ENCODE measurements around the gene NRF1.
A peak's percentile ranks its signal among the peaks of the same experiment; 100 is the strongest.

NRF1 gene

GRCh38 chr7:129773871-129774270 is 162.4 kb downstream of the NRF1 start:
- Histone ChIP-seq H3K36me3 (ENCODE audit: control insufficient read depth, insufficient read depth, low read length) (no peaks in the 10 kb centered on the region), H3K4me3 (ENCODE audit: low read length) (no peak overlapping the region)

GRCh38 chr7:129774359-129774758 is 162.8 kb downstream of the NRF1 start:
- Histone ChIP-seq H3K9ac (ENCODE audit: low read length) (no peak overlapping the region), H3K27ac (ENCODE audit: low read depth, low read length) (no peak overlapping the region), H3K4me3 (ENCODE audit: low read length) (no peak overlapping the region), H3K36me3 (ENCODE audit: control insufficient read depth, insufficient read depth, low read length) (no peaks in the 10 kb centered on the region), H3K4me1 (ENCODE audit: control insufficient read depth, insufficient read depth, low read length) (no peaks in the 10 kb centered on the region), H3K27me3 (ENCODE audit: control insufficient read depth, insufficient read depth, low read length) (peaks cover 21% of the 10 kb centered on the region)

More at GRCh38 chr7:129773871-129774270, 162.4 kb downstream of the NRF1 start:
- H3K4me1 ChIP-seq (ENCODE audit: control insufficient read depth, insufficient read depth, low read length): no peaks in the 10 kb centered on the region
- H3K27ac ChIP-seq (ENCODE audit: low read depth, low read length): no peak overlapping the region
- peaks cover 19% of the 10 kb centered on the region for H3K27me3 ChIP-seq (ENCODE audit: control insufficient read depth, insufficient read depth, low read length)
- H3K9ac ChIP-seq (ENCODE audit: low read length): no peak overlapping the region

GRCh38 chr7:129774871-129775694 is 163.6 kb downstream of the NRF1 start:
- peaks cover 21% of the 10 kb centered on the region for H3K27me3 ChIP-seq (ENCODE audit: control insufficient read depth, insufficient read depth, low read length)
- no peak overlapping the region for H3K27ac ChIP-seq (ENCODE audit: low read depth, low read length)
- H3K9ac ChIP-seq (ENCODE audit: low read length): no peak overlapping the region
- no peaks in the 10 kb centered on the region for H3K4me1 ChIP-seq (ENCODE audit: control insufficient read depth, insufficient read depth, low read length)
- no peaks in the 10 kb centered on the region for H3K36me3 ChIP-seq (ENCODE audit: control insufficient read depth, insufficient read depth, low read length)
- H3K4me3 ChIP-seq (ENCODE audit: low read length): no peak overlapping the region

- H3K27ac ChIP-seq (ENCODE audit: low read depth, low read length): no peak overlapping the region
- no peak overlapping the region for H3K4me3 ChIP-seq (ENCODE audit: low read length)
- no peaks in the 10 kb centered on the region for H3K36me3 ChIP-seq (ENCODE audit: control insufficient read depth, insufficient read depth, low read length)
- no peak overlapping the region for H3K9ac ChIP-seq (ENCODE audit: low read length)
- H3K4me1 ChIP-seq (ENCODE audit: control insufficient read depth, insufficient read depth, low read length): no peaks in the 10 kb centered on the region
- peaks cover 25% of the 10 kb centered on the region for H3K27me3 ChIP-seq (ENCODE audit: control insufficient read depth, insufficient read depth, low read length)
Measured at GRCh38 chr7:129775695-129776361, 164.3 kb downstream of the NRF1 start.

- H3K27ac ChIP-seq (ENCODE audit: low read depth, low read length): no peak overlapping the region
- H3K9ac ChIP-seq (ENCODE audit: low read length): no peak overlapping the region
- no peak overlapping the region for H3K4me3 ChIP-seq (ENCODE audit: low read length)
- H3K4me1 ChIP-seq (ENCODE audit: control insufficient read depth, insufficient read depth, low read length): no peaks in the 10 kb centered on the region
- peaks cover 27% of the 10 kb centered on the region for H3K27me3 ChIP-seq (ENCODE audit: control insufficient read depth, insufficient read depth, low read length)
- H3K36me3 ChIP-seq (ENCODE audit: control insufficient read depth, insufficient read depth, low read length): no peaks in the 10 kb centered on the region
Measured at GRCh38 chr7:129776362-129776722, 164.8 kb downstream of the NRF1 start.

GRCh38 chr7:129777195-129777844 is 165.8 kb downstream of the NRF1 start:
- H3K27me3 ChIP-seq (ENCODE audit: control insufficient read depth, insufficient read depth, low read length): peaks cover 35% of the 10 kb centered on the region

GRCh38 chr7:129777993-129778769 is 166.7 kb downstream of the NRF1 start:
- Histone ChIP-seq H3K4me3 (ENCODE audit: low read length) (peak overlapping the region; percentile 46), H3K27me3 (ENCODE audit: control insufficient read depth, insufficient read depth, low read length) (peaks cover 44% of the 10 kb centered on the region), H3K36me3 (ENCODE audit: control insufficient read depth, insufficient read depth, low read length) (no peaks in the 10 kb centered on the region), H3K4me1 (ENCODE audit: control insufficient read depth, insufficient read depth, low read length) (no peaks in the 10 kb centered on the region), H3K9ac (ENCODE audit: low read length) (no peak overlapping the region), H3K27ac (ENCODE audit: low read depth, low read length) (no peak overlapping the region)

More at GRCh38 chr7:129777195-129777844, 165.8 kb downstream of the NRF1 start:
- Histone ChIP-seq H3K36me3 (ENCODE audit: control insufficient read depth, insufficient read depth, low read length) (no peaks in the 10 kb centered on the region), H3K27ac (ENCODE audit: low read depth, low read length) (no peak overlapping the region), H3K4me1 (ENCODE audit: control insufficient read depth, insufficient read depth, low read length) (no peaks in the 10 kb centered on the region), H3K9ac (ENCODE audit: low read length) (no peak overlapping the region), H3K4me3 (ENCODE audit: low read length) (no peak overlapping the region)

- Histone ChIP-seq H3K36me3 (ENCODE audit: control insufficient read depth, insufficient read depth, low read length) (no peaks in the 10 kb centered on the region), H3K4me1 (ENCODE audit: control insufficient read depth, insufficient read depth, low read length) (no peaks in the 10 kb centered on the region), H3K9ac (ENCODE audit: low read length) (no peak overlapping the region), H3K27ac (ENCODE audit: low read depth, low read length) (no peak overlapping the region), H3K27me3 (ENCODE audit: control insufficient read depth, insufficient read depth, low read length) (peaks cover 49% of the 10 kb centered on the region), H3K4me3 (ENCODE audit: low read length) (peak overlapping the region; percentile 46)
Measured at GRCh38 chr7:129778770-129779601, 167.5 kb downstream of the NRF1 start.

GRCh38 chr7:129779602-129780256 is 168.2 kb downstream of the NRF1 start:
- Histone ChIP-seq H3K36me3 (ENCODE audit: control insufficient read depth, insufficient read depth, low read length) (no peaks in the 10 kb centered on the region), H3K4me3 (ENCODE audit: low read length) (peak overlapping the region; percentile 46), H3K4me1 (ENCODE audit: control insufficient read depth, insufficient read depth, low read length) (no peaks in the 10 kb centered on the region), H3K27me3 (ENCODE audit: control insufficient read depth, insufficient read depth, low read length) (peaks cover 51% of the 10 kb centered on the region), H3K27ac (ENCODE audit: low read depth, low read length) (no peak overlapping the region), H3K9ac (ENCODE audit: low read length) (no peak overlapping the region)

GRCh38 chr7:129780257-129780973 is 168.9 kb downstream of the NRF1 start:
- Histone ChIP-seq H3K9ac (ENCODE audit: low read length) (no peak overlapping the region), H3K4me3 (ENCODE audit: low read length) (peak overlapping the region; percentile 62), H3K27ac (ENCODE audit: low read depth, low read length) (no peak overlapping the region), H3K36me3 (ENCODE audit: control insufficient read depth, insufficient read depth, low read length) (no peaks in the 10 kb centered on the region), H3K4me1 (ENCODE audit: control insufficient read depth, insufficient read depth, low read length) (peaks cover 2% of the 10 kb centered on the region), H3K27me3 (ENCODE audit: control insufficient read depth, insufficient read depth, low read length) (peaks cover 58% of the 10 kb centered on the region)
